Amniotic epithelial cell (primary cell): ENCODE measurements around the gene EBF3.

Source experiments
- DNase-seq: peaks from one replicate; pipeline ENCODE4 v3.0.0-alpha.2; 2010; ENCODE audit warnings: low read depth

The EBF3 gene

DNA sequence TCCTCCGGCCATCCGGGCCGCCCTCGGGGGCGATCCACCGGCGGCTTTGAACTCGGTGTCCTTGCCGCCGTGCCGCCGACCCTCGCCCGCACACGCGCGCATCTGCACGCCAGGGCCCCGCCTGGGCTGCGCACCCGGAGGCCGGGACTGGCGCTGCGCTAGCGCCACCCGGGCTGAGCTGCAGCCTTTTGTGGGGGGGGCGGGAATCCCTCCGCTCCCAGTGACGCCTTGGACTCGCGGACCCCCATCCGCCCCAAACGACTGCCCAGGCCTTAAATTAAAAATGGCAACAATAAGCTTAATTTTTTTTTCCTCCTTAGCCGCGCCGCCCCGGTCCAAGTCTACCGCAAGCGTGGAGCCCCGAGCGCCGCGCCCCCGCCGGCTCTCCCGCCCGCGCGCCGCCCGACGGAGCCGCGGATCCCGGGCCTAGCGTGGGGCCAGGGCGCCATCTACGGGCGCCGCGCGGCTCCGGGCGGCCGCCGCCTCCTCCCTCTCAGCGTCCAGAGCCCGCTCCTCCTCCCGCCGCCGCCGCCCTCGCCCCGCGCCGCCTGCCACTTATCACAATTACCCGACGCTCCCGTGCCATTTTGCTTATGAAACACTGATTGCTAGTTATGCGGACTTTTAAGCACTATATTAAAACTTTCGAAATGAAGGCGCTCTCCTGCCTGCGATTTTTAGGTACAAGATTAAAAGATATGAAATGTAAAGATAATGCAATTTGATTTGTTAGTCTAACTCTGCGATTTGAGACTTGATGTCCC, 7.5 kb upstream of the EBF3 start:
- DNase-seq: peak; percentile 13

- DNase-seq: no peak
Measured at GRCh38 chr10:129970465-129971364, 6.6 kb upstream of the EBF3 start.

DNA sequence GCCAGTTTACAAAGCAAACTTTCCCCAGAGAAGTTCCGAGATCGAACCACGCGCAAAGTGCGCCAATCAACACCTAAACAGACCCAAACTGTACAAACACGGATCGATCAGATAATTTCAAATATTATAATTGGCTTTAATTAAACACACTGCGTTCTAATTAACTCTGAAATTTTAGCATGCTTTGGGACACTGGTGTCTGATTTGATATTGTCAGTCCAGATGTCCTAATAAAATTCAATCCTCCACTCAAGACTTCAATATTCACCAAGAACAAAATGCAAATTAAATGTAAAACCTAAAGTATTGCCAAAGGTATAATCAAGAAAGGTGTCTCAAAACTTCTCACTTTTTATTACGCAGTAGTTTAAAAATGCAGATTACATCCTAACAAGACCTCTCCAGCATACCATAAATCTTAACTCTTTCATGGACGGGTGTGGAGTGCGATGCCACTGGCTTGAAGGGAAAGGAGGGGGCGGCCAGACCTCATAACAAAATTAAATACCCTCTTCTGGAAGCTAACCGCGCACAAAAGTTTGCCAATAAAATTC, 5.9 kb upstream of the EBF3 start:
- no peak for DNase-seq

DNA sequence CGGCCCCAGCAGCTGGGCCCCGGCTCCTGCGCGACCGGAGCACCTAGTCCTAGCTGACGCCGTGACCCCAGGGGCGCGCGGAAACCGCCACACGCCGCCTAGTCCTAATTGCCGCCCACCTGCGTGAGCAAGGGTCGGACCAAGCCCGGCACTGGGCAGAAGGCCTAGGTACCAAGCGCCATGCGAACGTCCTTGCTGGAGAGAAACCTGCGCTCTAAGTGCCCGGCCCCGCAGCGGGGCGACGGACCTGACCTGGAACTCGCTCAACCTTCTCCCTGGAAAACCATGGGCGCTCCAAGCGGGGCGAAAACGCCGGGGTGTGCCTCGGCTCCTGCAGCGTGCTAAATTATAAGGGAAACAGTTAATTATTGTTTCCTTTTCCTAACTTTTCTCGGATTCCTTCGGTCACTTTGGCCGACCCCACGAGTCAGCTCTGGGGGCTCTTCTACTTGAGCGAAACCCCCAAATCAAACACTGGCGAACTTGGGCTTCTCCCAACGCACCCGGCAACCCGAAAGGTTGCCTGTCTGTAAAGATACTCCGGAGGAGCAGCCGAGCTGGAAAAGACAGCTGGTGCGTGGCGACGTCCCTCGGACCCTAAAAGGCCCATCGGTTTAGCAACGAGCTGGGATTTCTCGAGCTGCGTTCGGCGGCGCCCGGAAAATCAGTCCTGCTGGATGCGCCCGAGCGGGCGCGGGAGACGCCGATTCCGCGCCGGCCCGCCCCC, 5.3 kb upstream of the EBF3 start:
- DNase-seq: no peak

DNA sequence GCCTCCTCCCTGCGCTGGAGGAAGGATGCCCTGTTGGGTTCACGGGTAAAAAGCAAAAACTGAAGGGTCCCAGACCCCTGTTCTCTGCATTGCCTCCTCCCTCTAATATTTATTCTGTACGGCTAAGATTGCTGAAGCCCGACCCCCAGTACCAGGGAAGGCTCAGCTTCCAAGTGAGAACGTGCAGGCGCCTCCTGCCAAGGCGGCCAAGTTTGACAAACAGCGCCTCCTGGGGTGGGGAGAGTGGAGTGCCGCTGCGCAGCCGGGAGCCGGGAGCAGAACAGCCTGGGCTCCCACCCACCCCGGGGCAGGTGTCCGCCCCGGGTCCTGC, 4.7 kb upstream of the EBF3 start:
- peak; percentile 7 for DNase-seq

DNA sequence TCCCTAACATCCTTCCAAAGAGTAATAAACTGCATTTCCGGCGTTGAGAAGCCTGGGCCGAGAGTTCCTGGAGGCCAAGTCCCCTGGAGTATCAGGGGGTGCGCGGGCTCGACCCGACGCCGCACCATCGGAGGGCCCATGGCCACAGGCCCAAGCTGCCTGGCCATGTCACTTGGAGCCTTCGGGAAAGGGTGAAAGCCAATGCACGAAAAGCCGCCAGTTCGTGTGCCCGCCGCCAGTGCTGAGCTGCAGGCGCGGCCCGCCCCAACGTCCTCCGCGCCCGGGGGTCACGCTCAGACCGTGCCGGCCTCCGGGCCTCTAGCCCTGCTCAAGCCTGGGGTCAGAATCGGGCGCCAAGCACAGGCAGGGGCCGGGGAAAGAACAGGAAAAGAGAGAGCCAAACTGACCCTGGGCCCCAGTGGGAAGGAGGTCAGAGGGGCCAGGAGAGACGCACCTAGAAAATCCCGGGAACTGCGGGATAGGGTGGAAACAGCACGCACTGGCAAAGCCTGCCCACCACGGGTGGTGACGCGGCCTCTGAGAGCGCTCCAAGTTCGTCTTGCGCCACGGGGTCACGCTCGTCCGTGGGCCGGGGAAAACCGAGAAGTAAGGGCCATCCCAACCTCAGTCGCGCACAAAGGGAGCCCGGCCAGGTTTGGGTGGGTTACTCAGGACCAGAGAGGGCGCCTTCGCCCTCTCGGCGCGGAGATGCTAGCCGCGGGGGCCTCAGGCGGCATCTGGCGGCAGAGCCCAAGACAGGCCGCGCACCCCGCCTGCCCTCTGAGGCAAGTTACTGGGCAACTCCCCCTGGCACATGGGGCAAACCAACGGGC, 4.2 kb upstream of the EBF3 start:
- no peak for DNase-seq

GRCh38 chr10:129967579-129968019, 3.5 kb upstream of the EBF3 start:
- DNase-seq: no peak

DNA sequence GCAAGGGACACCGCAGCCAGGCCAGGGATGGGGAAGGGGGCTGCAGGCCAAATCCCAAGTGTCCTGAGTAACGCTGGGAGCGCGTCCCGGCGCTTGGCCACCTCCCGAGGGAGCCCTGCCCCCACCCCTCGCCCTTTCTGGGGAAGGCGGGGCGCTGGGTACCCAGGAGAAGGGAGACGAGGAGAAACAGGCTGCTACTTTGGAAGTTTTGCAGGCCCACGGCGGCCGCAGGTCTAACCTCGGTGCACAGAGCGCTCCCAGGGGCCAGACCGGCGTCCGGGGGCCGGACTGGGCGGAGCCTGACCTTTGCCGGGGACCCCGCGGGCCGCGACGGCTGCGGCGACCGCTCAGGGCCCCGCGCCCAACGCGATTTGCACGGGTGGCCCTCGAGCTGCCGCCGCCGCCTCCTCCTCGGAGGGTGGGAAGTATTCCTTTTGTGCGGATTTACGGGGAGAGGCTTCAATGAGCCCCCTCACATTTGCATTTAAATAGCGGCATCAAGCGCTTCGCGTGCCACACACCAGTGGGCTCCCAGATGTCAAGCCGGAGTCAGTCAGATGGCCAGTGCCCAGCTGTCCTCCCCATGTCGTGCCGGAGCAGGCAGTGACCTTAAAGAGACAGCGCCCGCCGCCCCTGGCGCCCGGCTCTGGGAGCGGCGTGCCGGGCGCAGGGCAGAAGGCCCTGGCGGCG, 3.0 kb upstream of the EBF3 start:
- no peak for DNase-seq

DNA sequence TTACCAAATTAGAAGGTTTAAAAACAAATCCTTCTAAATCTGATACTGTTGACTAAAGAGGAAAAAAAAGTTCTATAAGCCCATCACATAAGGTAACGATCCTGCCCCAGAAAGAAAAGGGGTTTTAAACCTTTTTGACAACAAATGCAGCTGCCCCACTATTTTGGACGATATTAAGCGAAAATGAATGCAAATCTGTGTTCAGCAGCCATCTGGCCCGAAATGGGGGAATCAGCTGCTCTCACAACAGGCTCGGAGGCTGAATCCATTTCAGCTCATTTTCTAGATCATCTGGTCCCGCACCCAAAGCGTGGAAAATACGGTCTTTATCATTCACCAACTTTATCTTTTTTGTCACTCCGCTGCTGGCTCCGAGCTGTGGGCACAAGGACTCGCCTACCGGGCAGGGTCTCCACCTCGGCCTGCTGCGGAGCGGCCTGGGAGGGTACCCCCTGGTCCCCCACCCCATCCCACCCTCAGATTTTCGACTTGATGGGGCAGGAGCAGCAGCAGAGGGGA, 2.4 kb upstream of the EBF3 start:
- DNase-seq: no peak

DNA sequence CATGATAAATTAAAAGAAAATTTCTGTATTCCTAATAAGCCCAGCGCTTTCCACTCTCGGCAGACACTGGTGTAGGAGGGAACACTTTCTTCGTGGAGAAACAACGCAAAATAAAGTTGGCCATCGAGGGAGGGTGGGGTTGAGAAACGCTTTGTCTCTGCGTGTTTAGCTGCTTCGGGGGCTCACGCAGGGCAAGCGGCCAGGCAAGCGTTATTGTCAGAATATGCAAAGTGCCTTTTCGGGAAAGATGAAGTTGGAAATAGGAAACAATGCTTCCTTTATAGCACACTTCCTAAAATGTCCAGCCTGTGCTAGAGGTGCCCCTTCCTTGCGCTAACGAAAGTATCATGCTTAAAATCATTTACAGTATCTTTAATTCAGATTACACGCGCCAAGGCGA, 1.9 kb upstream of the EBF3 start:
- no peak for DNase-seq

GRCh38 chr10:129965425-129965808, 1.3 kb upstream of the EBF3 start:
- no peak for DNase-seq

DNA sequence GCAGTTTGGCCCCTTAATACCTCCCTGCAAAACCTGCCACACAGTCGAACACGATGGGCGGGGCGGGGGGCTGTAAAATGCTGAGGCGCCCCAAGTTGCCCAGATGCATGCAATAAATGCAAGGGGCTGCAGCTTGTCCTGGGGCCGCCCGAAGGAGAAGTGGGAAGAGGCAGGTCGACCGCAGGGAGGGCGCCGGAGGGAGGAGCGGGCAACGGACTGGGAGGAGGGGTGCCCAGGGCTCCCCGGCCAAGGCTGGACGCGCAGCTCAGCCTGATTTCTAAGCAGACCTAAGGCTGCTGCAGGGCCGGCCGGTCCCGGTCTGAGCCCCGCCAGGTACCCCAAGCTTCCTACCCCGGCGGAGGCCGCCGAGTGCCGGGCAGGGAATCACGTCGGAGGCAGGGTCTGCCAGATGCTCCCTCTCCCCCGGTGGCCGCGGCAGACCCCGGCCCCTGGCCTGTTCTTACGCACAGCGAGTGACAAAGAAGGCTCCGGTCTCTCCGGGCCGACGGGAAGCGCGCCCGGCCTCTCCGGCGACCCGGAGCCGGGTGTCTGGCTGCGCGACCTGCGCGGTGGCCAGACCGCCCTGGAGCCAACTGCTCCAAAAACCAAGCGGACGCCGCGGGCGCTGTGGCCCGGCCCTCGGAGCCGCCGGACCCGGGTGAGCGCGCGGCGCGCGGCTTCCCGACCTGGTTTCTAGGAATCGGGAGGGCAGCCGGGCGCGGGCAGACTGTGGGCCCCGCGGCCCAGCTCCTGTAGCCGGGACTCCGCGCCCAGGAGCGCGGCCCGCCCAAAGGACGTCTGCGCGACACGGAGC, 744 bp upstream of the EBF3 start:
- DNase-seq: no peak

DNA sequence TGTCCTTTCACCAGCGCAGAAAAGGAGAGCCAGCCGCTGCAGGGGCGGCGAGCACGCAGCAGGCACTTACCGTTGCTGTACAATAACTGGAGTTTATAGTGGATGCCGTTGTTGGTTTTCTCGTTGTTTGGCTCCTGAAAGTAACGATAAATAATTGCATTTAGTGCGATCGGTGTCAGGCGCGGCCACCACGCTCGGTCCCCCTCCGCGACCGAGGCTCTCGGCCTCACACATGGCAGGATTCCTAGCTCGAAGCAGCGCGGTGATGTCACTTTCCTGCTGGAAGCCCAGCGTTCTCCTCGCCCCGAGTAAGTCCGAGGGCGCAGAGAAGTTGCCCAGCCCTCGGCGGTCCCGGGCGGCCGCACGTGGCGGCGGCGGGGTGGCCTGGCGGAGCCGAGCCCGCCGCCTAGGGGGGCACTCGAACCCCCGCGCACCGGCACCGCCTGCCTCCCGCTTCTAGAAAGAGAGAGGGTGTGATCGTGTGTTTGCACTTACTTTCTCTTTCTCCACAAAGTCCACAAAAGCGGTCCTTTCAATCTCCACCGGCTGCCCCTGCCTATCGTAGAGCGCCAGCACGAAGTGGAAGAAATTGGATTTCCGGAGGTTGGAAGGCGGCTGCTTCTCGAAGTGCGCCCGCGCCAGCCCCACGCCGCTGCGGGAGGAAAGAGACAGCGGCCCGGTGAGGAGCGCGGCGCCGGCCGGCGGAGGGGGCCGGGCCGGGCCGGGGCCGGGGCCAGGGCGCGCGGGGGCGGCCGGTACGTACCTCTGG, 1.0 kb downstream of the EBF3 start:
- DNase-seq: peak; percentile 5

GRCh38 chr10:129962031-129962871, 1.8 kb downstream of the EBF3 start:
- DNase-seq: no peak

DNA sequence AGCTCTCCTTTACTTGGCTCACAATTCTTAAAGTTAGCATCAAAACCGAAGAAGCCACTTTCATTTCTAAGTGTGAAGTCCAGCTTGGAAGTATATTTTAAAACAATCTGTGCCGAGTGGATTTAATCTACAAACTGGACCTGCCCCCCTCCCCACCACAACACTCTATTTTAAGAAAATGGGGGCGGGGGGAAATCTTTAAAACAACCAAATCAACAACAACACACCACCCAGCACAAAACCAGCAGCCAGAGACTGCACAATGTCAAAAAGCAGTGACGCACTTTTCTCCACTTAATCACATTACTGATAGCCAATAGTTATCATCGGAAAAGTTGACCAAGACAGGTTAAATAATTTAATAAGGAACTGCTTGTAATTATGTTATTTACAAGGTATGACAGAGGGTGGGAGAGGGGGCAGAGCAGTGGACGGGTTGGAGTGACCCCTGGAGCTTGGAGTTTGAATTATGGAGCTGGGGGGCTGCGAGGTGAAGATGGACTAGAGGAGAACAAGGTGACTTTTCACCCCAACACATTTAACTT, 2.8 kb downstream of the EBF3 start:
- DNase-seq: no peak

DNA sequence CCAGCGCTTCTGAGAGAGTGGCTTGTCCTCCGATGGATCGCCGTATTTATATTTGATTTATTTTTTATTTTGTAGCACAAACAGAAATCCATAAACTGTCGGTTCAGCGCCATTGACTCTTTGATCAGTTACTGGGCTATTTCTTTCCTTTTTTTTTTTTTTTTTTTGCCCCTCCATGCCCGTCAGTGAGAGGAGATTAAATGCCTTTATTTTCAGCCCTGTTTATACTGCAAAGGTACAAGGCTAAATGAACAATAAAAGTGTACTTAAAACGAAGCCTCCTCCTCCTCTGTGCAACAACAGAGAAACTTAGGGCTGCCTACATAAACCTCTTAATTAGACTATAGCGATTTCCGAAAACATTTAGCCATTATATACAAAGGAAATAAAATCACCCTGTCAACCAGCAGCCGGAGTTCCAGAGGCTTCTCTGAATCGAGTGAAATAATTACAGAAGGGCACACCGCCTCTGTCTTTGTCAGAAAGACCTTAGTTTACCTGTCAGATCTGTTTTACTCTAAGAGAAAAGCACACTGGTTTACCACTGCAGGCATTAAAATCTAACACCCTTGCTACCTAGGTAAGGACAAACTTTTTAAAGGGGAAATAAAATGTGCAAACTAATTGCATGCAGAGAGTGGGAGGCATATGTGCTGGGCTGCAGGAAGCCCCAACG, 3.5 kb downstream of the EBF3 start:
- no peak for DNase-seq
